GM12878 (cell line): ENCODE measurements around the gene APOO.

Source experiments
- ATF7 ChIP-seq: fragments of 450-650 bp; IDR thresholded peaks from 2 replicates; pipeline ENCODE4 v1.6.1; 2016; ENCODE audit warnings: low read depth, mild to moderate bottlenecking
- CREM ChIP-seq: IDR thresholded peaks from 2 replicates; pipeline ENCODE4 v1.6.1; 2014; ENCODE audit warnings: antibody characterized with exemption, low read depth
- CTCF ChIP-seq, 3 experiments: IDR thresholded peaks in 2 of 3; conservative IDR thresholded peaks in 1 of 3; 2 replicates each; pipeline ENCODE4 v1.5.1; 2011; ENCODE audit warnings: low read depth in 3 of 3, low read length in 3 of 3, mild to moderate bottlenecking in 3 of 3, control low read depth in 2 of 3, moderate library complexity in 2 of 3, inconsistent platforms in 1 of 3, mixed read lengths in 1 of 3; ENCODE audit not compliant: control insufficient read depth in 2 of 3, insufficient read depth in 1 of 3; ENCODE audit errors: extremely low read depth in 1 of 3
- EP300 ChIP-seq, 2 experiments: fragments of 150-350 bp in 1 of 2; IDR thresholded peaks; 2 replicates each; pipeline ENCODE4 v1.6.1; 2011 to 2012; ENCODE audit warnings: low read depth in 2 of 2, low read length in 2 of 2, borderline replicate concordance in 1 of 2, improper control_type of control experiment in 1 of 2, inconsistent platforms in 1 of 2; ENCODE audit not compliant: control insufficient read depth in 1 of 2
- FOXK2 ChIP-seq: fragments of 450-650 bp; IDR thresholded peaks from 2 replicates; pipeline ENCODE4 v1.6.1; 2017; ENCODE audit warnings: mild to moderate bottlenecking, moderate library complexity
- GABPA ChIP-seq: IDR thresholded peaks from 2 replicates; pipeline ENCODE4 v1.6.1; 2014; ENCODE audit warnings: antibody characterized with exemption, low read depth, mild to moderate bottlenecking, inconsistent platforms
- NFIC ChIP-seq: IDR thresholded peaks from 2 replicates; pipeline ENCODE4 v1.6.1; 2012; ENCODE audit warnings: low read depth, mild to moderate bottlenecking, inconsistent platforms, low read length, moderate library complexity
- ZNF274 ChIP-seq: IDR thresholded peaks from one replicate; pipeline ENCODE4 v1.8.0; 2011; ENCODE audit not compliant: insufficient read length, insufficient read depth

- TF ChIP-seq CTCF (IDR thresholded peaks at IDR 0.05 in 2 of 3, conservative IDR thresholded peaks at IDR 0.05 in 1 of 3; ENCODE audit: control insufficient read depth in 2 of 3, extremely low read depth in 1 of 3, insufficient read depth in 1 of 3, low read depth in 3 of 3, low read length in 3 of 3) = no peak
- no peak for TF ChIP-seq ATF7
- no peak for TF ChIP-seq EP300 (IDR thresholded peaks at IDR 0.05; ENCODE audit: borderline replicate concordance in 1 of 2, control insufficient read depth in 1 of 2, low read depth in 2 of 2, low read length in 2 of 2)
- no peak for TF ChIP-seq CREM
- no peak for TF ChIP-seq GABPA
- no peak for TF ChIP-seq NFIC
- no peak for TF ChIP-seq ZNF274
- TF ChIP-seq FOXK2 = no peak
These were observed 65.8 kb downstream of the APOO start for GRCh38 chrX:23841847-23842522.
